D721Med (cell line): ENCODE results near the gene WNT1.

Experiments
- DNase-seq: peaks from one replicate; pipeline ENCODE4 v3.0.0; 2011; ENCODE audit warnings: low spot score; ENCODE audit not compliant: insufficient read length
- FAIRE-seq: peaks from 2 replicates; lab custom pipeline; 2011; peaks lifted over from hg19 to GRCh38; lab: Jason Lieb, UNC
- CTCF ChIP-seq: IDR thresholded peaks from 2 replicates; pipeline ENCODE4 v1.5.1; 2012; ENCODE audit warnings: mild to moderate bottlenecking, control low read depth; ENCODE audit not compliant: insufficient read depth; ENCODE audit errors: missing control alignments

WNT1 gene

DNA sequence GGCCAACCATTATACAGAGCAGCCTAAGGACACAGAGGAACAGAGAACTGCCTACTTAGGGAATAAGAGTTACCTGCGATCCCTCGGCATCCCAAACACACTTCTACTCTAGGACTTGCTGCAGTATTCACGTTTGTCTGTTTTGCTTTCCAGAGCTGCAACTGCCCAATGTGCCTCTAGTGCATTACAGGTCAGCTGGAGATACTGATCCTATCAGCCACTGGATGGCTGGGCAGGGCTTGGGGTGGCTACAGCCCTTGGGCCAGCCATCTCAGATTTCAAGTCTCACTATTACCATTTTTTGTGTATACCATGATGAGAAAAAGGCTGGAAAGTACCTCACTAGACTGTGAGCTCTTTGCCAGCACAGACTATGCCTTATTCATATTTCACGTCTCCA, 25.4 kb upstream of the WNT1 start:
- FAIRE-seq (no peak), DNase-seq (no peak)
- TF ChIP-seq CTCF: no peak

DNA sequence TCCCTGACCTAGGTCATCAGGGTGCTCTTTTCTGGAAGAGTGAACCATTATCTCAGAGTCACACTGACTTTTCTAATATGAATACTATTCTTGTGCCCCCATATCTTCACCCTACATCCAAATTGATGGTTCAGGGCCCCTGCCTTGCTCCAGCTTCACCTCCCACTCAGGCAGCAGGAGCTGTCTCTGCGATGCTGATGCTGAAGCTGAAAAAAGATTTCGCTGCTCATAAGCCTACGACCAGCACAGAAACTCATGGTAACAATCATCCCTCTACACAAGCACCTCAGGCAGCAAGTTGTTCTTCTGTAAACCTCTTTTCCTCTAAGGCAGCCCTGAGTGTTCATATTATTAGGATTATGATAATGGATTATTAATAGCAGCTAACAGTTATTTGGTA, 24.1 kb upstream of the WNT1 start:
- no peak for TF ChIP-seq CTCF
- FAIRE-seq: no peak

DNA sequence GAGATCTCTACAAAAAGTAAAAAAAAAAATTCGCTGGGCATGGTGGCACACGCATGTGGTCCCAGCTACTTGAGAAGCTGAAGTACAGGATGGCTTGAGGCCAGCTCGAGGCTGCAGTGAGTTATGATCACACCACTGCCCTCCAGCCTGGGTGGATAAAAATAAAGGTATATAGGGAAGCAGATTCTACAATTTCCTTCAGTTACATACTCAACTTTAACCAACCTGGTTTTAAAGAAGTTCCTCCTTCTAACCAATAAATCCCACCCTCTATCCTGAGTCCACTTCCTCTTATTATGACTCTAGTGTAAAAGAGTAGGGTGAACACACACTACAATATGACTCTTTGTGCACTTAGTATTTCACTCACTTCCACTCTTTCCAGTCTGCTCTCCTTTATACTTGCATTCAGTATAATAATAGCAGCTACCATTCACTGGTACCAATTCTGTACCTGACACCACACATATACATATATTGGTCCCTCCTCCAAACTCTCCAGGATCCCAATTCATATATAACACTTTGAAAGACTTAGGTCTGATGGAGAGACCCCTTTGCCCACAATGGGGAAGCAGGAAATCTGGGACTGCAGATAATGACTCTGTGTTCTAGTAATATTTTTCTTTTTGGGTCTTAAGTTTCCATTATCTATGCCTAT, 23.2 kb upstream of the WNT1 start:
- FAIRE-seq (no peak), DNase-seq (no peak)
- no peak for TF ChIP-seq CTCF

More for the DNA sequence above, 24.1 kb upstream of the WNT1 start:
- no peak for DNase-seq

GRCh38 chr12:48956279-48957140, 21.6 kb upstream of the WNT1 start:
- no peak for TF ChIP-seq CTCF
- FAIRE-seq (no peak), DNase-seq (no peak)

- FAIRE-seq (no peak), DNase-seq (peak; percentile 91)
- no peak for TF ChIP-seq CTCF
Measured at GRCh38 chr12:48957141-48958048, 20.7 kb upstream of the WNT1 start, which contains the start of gene ARF3. TSS of gene ARF3 (minus strand) at chr12:48957487. CDS start at chr12:48941095, 16,392 bp downstream.

DNA sequence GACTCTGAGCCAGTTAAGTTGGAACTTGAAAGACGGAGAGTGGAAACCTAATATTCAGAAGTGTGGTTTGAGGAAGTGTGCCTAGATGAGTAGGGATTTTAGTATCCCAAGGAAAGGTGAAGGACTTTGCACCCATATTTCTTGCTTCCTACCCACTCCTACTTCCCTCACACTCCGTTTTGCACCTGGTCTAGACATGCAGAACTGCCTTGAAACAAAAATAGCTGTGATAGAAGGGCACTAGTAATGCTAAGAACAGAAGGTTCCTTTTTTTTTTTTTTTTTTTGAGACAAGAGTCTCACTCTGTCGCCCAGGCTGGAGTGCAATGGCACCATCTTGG, 20.1 kb upstream of the WNT1 start:
- TF ChIP-seq CTCF: no peak
- FAIRE-seq: no peak
- DNase-seq: no peak
